Esophagus squamous epithelium (tissue), 5 donors: ENCODE data around the gene PLCH2. TPM values are rescaled to one million over a fixed set of nuclear protein-coding genes. Genes with fewer than 3 reads are reported as not detected.

Experiments used
- DNase-seq: peaks from one replicate; lab custom pipeline; 2025; lab: John Stamatoyannopoulos, UW
- H3K27ac ChIP-seq, 4 donors: fragments of 200-600 bp; sonication (generic); one replicate each; pipeline ENCODE4 v1.5.1; 2016 to 2019; ENCODE audit warnings: mild to moderate bottlenecking in 1 of 4
- H3K27me3 ChIP-seq, 4 donors: fragments of 200-600 bp; sonication (generic); 1 replicate in 3 of 4; 2 replicates in 1 of 4; pipeline versions ENCODE4 v1.5.1 to v1.6.0; 2017 to 2021; ENCODE audit warnings: antibody characterized with exemption in 1 of 4
- H3K36me3 ChIP-seq, 3 donors: fragments of 200-600 bp; sonication (generic); one replicate each; pipeline ENCODE4 v1.5.1; 2016 to 2019
- H3K4me1 ChIP-seq, 3 donors: fragments of 200-600 bp; sonication (generic); one replicate each; pipeline ENCODE4 v1.5.1; 2017 to 2019
- H3K4me3 ChIP-seq, 4 donors: fragments of 200-600 bp; sonication (generic); 1 replicate in 3 of 4; 2 replicates in 1 of 4; pipeline ENCODE4 v1.5.1; 2016 to 2019; ENCODE audit warnings: mild to moderate bottlenecking in 2 of 4, moderate library complexity in 1 of 4
- H3K9me3 ChIP-seq, 3 donors: fragments of 200-600 bp; sonication (generic); one replicate each; pipeline ENCODE4 v1.5.1; 2016 to 2019
- POLR2A ChIP-seq, 4 donors: fragments of 450-650 bp; IDR thresholded peaks; one replicate each; pipeline ENCODE4 v1.6.1; 2017; ENCODE audit warnings: antibody characterized with exemption in 4 of 4, mild to moderate bottlenecking in 4 of 4, moderate library complexity in 3 of 4
- WGBS, 2 donors: methylation state at CpG; one replicate each; pipeline ENCODE4 v1.1.5; 2018; 5-methylcytosine and 5-hydroxymethylcytosine counted together
- intact Hi-C: fragments of 100-400 bp; cut with DNase I; formaldehyde crosslinking; loops from one replicate; pipeline ENCODE4 v1.15.0; 2022
- total RNA-seq, 4 donors: library from RNA; depleted of rRNA; stranded (reverse); fragments of >200 nt; gene quantifications; one replicate each; pipeline ENCODE4 v1.1.0, GENCODE V29; 2016
- TF ChIP-seq, protein P1 (sequence below), 6 experiments: fragments of 450-650 bp in 4 of 6; fragments of 200-600 bp in 2 of 6; sonication (generic) in 2 of 6; IDR thresholded peaks; one replicate each; pipeline ENCODE4 v1.5.1; 2016 to 2019; ENCODE audit warnings: antibody characterized with exemption in 6 of 6, mild to moderate bottlenecking in 4 of 6, moderate library complexity in 4 of 6
- donor health status: DM: yes; HTN: yes; CAD: no.

Gene PLCH2
- total RNA-seq, 4 donors from 2014 or later, result 26.1 to 34.3 (median 31.5) TPM

DNA sequence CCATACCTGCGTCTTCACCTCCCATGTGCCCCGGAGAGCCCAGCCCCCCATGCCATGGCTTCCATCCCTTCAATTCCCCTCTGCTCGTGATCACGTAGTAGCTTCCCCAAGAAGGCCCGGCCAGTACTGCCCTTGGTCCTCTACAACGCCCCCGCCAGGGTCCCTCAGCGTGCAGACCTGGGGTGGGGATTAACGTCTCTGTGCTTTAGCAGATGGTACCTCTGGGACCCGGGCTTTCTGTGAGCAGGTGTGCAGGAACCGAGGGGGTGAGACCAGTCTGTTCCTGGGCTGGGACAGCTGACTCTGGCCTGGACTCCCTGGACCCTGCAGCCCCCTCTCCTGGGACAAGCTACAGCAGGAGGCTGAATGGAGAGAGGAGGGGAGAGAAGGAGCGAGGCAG, 1.2 kb downstream of the PLCH2 start:
- no peak overlapping the region for H3K27ac ChIP-seq
- no peak overlapping the region for H3K4me3 ChIP-seq
- peaks cover 11 to 70% (median 21%) of the 10 kb centered on the region in 3 donors for H3K4me1 ChIP-seq
- 76% methylated on average over 8 of the region's 12 CpGs; no CpG with 5 or more reads in 1 of the 2 donors for WGBS, 2 donors
- H3K9me3 ChIP-seq, result no peaks in the 10 kb centered on the region
- no peaks in the 10 kb centered on the region for H3K36me3 ChIP-seq
- no peak for TF ChIP-seq POLR2A (IDR thresholded peaks at IDR 0.05)
- TF ChIP-seq, protein P1, sequence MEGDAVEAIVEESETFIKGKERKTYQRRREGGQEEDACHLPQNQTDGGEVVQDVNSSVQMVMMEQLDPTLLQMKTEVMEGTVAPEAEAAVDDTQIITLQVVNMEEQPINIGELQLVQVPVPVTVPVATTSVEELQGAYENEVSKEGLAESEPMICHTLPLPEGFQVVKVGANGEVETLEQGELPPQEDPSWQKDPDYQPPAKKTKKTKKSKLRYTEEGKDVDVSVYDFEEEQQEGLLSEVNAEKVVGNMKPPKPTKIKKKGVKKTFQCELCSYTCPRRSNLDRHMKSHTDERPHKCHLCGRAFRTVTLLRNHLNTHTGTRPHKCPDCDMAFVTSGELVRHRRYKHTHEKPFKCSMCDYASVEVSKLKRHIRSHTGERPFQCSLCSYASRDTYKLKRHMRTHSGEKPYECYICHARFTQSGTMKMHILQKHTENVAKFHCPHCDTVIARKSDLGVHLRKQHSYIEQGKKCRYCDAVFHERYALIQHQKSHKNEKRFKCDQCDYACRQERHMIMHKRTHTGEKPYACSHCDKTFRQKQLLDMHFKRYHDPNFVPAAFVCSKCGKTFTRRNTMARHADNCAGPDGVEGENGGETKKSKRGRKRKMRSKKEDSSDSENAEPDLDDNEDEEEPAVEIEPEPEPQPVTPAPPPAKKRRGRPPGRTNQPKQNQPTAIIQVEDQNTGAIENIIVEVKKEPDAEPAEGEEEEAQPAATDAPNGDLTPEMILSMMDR (IDR thresholded peaks at IDR 0.05), result no peak
- no peak for DNase-seq
- intact Hi-C loops, result no loop called here
- H3K27me3 ChIP-seq, result peaks cover 0 to 24% (median 0%) of the 10 kb centered on the region in 4 donors

DNA sequence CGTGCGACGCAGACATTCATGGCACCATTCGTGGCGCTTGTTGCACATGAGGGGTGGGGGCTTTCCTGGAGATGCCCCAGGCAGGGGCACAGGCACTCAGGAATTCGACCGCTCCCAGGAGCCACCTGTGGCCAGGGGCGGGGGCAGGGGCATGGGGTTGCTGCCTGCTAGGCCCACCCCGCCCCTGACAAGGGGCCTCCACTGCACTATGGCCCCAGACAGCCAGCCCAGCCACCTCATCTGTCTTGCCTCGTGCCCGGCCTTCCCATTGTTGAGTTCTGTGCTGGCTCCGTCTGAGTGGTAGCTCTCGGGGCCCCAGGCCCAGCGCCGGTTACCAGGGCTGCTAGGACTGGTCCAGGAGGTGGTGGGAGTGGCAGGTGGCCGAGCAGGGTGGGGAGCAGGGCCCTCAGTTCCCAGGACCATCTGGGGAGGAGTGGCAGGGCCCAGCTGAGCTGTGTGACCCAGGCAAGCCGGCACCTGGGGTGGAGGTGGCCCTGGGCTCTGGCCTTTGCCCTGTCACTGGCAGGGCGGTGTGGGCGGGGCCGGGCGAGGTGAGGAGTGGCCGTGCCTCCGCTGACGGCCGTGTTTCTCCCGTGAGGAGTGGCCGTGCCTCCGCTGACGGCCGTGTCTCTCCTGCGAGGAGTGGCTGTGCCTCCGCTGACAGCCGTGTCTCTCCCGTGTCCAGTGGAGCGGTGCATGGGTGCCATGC, 1.9 kb downstream of the PLCH2 start:
- Histone ChIP-seq H3K27me3 (peaks cover 0 to 19% (median 0%) of the 10 kb centered on the region in 4 donors), H3K36me3 (no peaks in the 10 kb centered on the region), H3K4me1 (peaks cover 11 to 72% (median 21%) of the 10 kb centered on the region in 3 donors), H3K4me3 (no peak overlapping the region), H3K9me3 (no peaks in the 10 kb centered on the region), H3K27ac (no peak overlapping the region)
- no peak for TF ChIP-seq POLR2A (IDR thresholded peaks at IDR 0.05)
- TF ChIP-seq, protein P1 (IDR thresholded peaks at IDR 0.05), result no peak
- WGBS, 2 donors, result 60 to 78% methylated on average over 9 to 11 of the region's 35 CpGs
- intact Hi-C loops, result no loop called here
- DNase-seq, result no peak

DNA sequence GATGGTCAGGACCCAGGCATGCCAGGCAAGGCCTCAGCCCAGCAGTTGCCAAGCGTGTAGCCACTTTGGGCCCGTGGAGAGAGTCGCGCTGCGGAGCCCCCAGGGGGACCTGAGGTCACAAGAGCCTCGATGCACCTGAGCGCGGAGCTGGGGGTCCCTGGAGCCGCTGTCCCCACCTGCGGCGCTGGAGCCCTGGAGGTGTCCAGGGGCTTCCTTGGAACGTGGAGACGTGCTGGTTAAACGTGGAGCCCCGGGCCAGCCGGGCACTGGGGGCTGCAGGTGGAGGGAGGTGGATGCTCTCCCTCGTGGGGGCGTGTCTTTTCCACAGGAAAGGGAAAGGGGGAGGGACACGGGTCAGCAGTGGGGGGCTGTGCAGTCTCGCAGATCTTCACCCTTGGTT, 3.1 kb downstream of the PLCH2 start:
- 65% methylated on average over 2 of the region's 20 CpGs; no CpG with 5 or more reads in 1 of the 2 donors for WGBS, 2 donors
- Histone ChIP-seq H3K27ac (no peak overlapping the region), H3K9me3 (no peaks in the 10 kb centered on the region), H3K4me3 (no peak overlapping the region), H3K4me1 (peaks cover 11 to 61% (median 21%) of the 10 kb centered on the region in 3 donors), H3K36me3 (peaks cover 0 to 2% (median 0%) of the 10 kb centered on the region in 3 donors), H3K27me3 (peaks cover 0 to 8% (median 0%) of the 10 kb centered on the region in 4 donors)
- TF ChIP-seq POLR2A (IDR thresholded peaks at IDR 0.05), result no peak
- TF ChIP-seq, protein P1 (IDR thresholded peaks at IDR 0.05), result no peak
- DNase-seq, result no peak
- intact Hi-C loops, result no loop called here

DNA sequence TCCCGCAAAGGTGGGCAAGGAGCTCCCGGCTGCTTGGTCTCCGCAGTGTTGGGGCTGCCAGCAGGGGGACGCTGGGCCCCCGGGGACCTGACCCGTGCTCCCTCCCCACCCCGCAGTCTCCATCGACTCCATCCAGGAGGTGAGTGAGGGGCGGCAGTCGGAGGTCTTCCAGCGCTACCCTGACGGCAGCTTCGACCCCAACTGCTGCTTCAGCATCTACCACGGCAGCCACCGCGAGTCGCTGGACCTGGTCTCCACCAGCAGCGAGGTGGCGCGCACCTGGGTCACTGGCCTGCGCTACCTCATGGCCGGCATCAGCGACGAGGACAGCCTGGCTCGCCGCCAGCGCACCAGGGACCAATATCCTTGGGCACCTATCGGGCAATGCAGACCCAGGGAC, 3.5 kb downstream of the PLCH2 start:
- H3K27ac ChIP-seq, result peak overlapping the region in 2 of 4 donors; percentile 50 to 63
- no peaks in the 10 kb centered on the region for H3K9me3 ChIP-seq
- H3K36me3 ChIP-seq, result peaks cover 0 to 6% (median 0%) of the 10 kb centered on the region in 3 donors
- TF ChIP-seq, protein P1 (IDR thresholded peaks at IDR 0.05), result no peak
- TF ChIP-seq POLR2A (IDR thresholded peaks at IDR 0.05), result no peak
- H3K4me3 ChIP-seq, result no peak overlapping the region
- peaks cover 0 to 8% (median 0%) of the 10 kb centered on the region in 4 donors for H3K27me3 ChIP-seq
- no peak for DNase-seq
- WGBS, 2 donors, result 80 to 87% methylated on average over 7 to 15 of the region's 28 CpGs
- peaks cover 11 to 56% (median 21%) of the 10 kb centered on the region in 3 donors for H3K4me1 ChIP-seq
- intact Hi-C loops, result no loop called here
